Dendritic cell treated with granulocyte-macrophage colony-stimulating factor and Interleukin-4, amounts not matched to agents 40 ng/mL and 50 ng/mL, for 4 days (primary cell): ENCODE results near the gene THEMIS.

Experiments
- H3K27ac Mint-ChIP-seq: one replicate; pipeline ENCODE4 v1.8.0; 2022; ENCODE audit warnings: mild to moderate bottlenecking, mixed read lengths
- H3K27me3 Mint-ChIP-seq: one replicate; pipeline ENCODE4 v1.8.0; 2022; ENCODE audit warnings: mild to moderate bottlenecking, mixed read lengths
- H3K36me3 Mint-ChIP-seq: one replicate; pipeline ENCODE4 v1.8.0; 2022; ENCODE audit warnings: low read depth, mixed read lengths
- H3K4me1 Mint-ChIP-seq: one replicate; pipeline ENCODE4 v1.8.0; 2022; ENCODE audit warnings: low read depth, mixed read lengths
- H3K4me3 Mint-ChIP-seq: one replicate; pipeline ENCODE4 v1.8.0; 2022; ENCODE audit warnings: mild to moderate bottlenecking, moderate library complexity, mixed read lengths
- H3K9me3 Mint-ChIP-seq: one replicate; pipeline ENCODE4 v1.8.0; 2022; ENCODE audit warnings: mixed read lengths
- intact Hi-C: fragments of 100-400 bp; cut with micrococcal nuclease; formaldehyde crosslinking; loops from one replicate; pipeline ENCODE4 v1.15.0; 2022

THEMIS gene

GRCh38 chr6:127832381-127832780 is 68.5 kb downstream of the THEMIS start:
- H3K4me1 Mint-ChIP-seq: no peaks in the 10 kb centered on the region
- no peak overlapping the region for H3K4me3 Mint-ChIP-seq
- no peak overlapping the region for H3K27ac Mint-ChIP-seq
- intact Hi-C loops: no loop called here
- no peaks in the 10 kb centered on the region for H3K27me3 Mint-ChIP-seq
- no peaks in the 10 kb centered on the region for H3K36me3 Mint-ChIP-seq
- H3K9me3 Mint-ChIP-seq: peaks cover 9% of the 10 kb centered on the region

DNA sequence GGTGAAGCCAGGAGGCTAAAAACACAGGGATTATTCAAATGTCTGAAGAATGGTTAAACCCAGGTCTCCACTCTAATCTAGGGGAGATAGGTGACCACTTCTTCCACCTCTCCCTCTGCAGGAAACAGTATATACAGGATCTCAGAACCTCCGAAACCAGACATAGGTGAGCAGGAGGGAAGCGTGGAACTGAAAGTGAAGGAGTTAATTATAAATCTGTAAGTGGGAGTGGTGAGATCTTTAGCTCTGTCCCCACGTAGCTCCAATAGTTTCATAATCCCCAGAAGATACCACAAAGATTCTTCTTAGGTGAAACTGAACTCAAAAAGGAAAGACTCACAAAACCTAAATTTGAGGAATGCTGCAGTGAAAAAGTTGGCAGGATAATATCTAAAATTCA is 76.8 kb downstream of the THEMIS start:
- Mint-ChIP-seq H3K4me3 (no peak overlapping the region), H3K27ac (no peak overlapping the region), H3K27me3 (no peaks in the 10 kb centered on the region), H3K36me3 (no peaks in the 10 kb centered on the region), H3K9me3 (peaks cover 14% of the 10 kb centered on the region), H3K4me1 (no peaks in the 10 kb centered on the region)
- intact Hi-C loops: no loop called here

DNA sequence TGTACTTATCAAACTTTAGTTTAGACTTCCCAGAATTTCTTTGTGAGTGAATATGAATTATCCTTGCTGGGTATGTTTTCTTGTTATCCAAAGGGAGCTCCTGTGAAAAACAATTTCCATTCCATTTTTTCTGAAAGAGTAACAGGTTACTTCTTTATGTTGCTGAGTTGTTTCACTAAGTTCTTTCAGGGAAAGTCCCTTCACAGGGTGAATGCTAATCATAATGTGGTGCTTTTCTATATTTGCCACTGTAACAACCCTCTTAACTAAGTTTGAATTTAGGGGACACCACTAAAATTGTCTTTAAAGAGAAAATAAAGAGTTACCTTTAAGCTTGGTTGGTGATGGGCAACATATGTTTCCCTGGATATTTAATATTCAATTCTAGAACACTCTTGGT is 79.4 kb downstream of the THEMIS start:
- Mint-ChIP-seq H3K36me3 (no peaks in the 10 kb centered on the region), H3K9me3 (no peaks in the 10 kb centered on the region), H3K27ac (no peak overlapping the region), H3K4me1 (no peaks in the 10 kb centered on the region), H3K27me3 (no peaks in the 10 kb centered on the region), H3K4me3 (no peak overlapping the region)
- intact Hi-C loops: no loop called here

GRCh38 chr6:127818149-127818548 is 82.7 kb downstream of the THEMIS start:
- no peaks in the 10 kb centered on the region for H3K4me1 Mint-ChIP-seq
- H3K27ac Mint-ChIP-seq: no peak overlapping the region
- H3K9me3 Mint-ChIP-seq: no peaks in the 10 kb centered on the region
- intact Hi-C loops: no loop called here
- H3K4me3 Mint-ChIP-seq: no peak overlapping the region
- H3K36me3 Mint-ChIP-seq: no peaks in the 10 kb centered on the region
- H3K27me3 Mint-ChIP-seq: no peaks in the 10 kb centered on the region

- Mint-ChIP-seq H3K27me3 (no peaks in the 10 kb centered on the region), H3K4me3 (no peak overlapping the region), H3K27ac (no peak overlapping the region), H3K4me1 (no peaks in the 10 kb centered on the region), H3K36me3 (no peaks in the 10 kb centered on the region), H3K9me3 (no peaks in the 10 kb centered on the region)
- intact Hi-C loops: no loop called here
Observed at GRCh38 chr6:127816643-127817042, 84.2 kb downstream of the THEMIS start.

DNA sequence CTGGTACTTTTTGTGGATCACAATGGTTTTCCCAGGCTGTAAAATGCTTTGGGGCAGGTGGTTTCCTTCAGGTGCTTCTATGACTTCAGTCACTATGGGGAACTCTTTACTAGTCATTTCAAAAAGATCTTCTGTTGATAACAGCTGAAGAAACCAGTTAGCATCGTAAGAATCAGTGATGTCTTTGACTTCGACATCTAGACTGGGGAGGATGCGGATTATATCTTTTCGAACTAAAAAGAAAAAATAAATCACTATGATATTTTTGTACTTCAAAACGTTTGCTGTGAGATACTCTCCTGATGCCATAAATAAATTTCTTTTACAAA is 87.2 kb downstream of the THEMIS start:
- intact Hi-C loops: no loop called here
- Mint-ChIP-seq H3K36me3 (no peaks in the 10 kb centered on the region), H3K27ac (no peak overlapping the region), H3K27me3 (no peaks in the 10 kb centered on the region), H3K4me1 (no peaks in the 10 kb centered on the region), H3K9me3 (no peaks in the 10 kb centered on the region), H3K4me3 (no peak overlapping the region)

- intact Hi-C loops: no loop called here
- Mint-ChIP-seq H3K36me3 (no peaks in the 10 kb centered on the region), H3K4me3 (no peak overlapping the region), H3K4me1 (no peaks in the 10 kb centered on the region), H3K27ac (no peak overlapping the region), H3K9me3 (no peaks in the 10 kb centered on the region), H3K27me3 (no peaks in the 10 kb centered on the region)
Observed at GRCh38 chr6:127812985-127813698, 87.7 kb downstream of the THEMIS start.

GRCh38 chr6:127811900-127812570 is 88.8 kb downstream of the THEMIS start:
- Mint-ChIP-seq H3K27ac (no peak overlapping the region), H3K4me3 (no peak overlapping the region), H3K27me3 (no peaks in the 10 kb centered on the region), H3K4me1 (no peaks in the 10 kb centered on the region), H3K9me3 (no peaks in the 10 kb centered on the region), H3K36me3 (no peaks in the 10 kb centered on the region)
- intact Hi-C loops: no loop called here

GRCh38 chr6:127807806-127808517 is 92.9 kb downstream of the THEMIS start:
- Mint-ChIP-seq H3K4me3 (no peak overlapping the region), H3K9me3 (no peaks in the 10 kb centered on the region), H3K27ac (no peak overlapping the region), H3K27me3 (no peaks in the 10 kb centered on the region), H3K4me1 (no peaks in the 10 kb centered on the region), H3K36me3 (no peaks in the 10 kb centered on the region)
- intact Hi-C loops: no loop called here

GRCh38 chr6:127796713-127797112 is 104.1 kb downstream of the THEMIS start:
- H3K4me1 Mint-ChIP-seq: no peaks in the 10 kb centered on the region
- peaks cover under 1% of the 10 kb centered on the region for H3K9me3 Mint-ChIP-seq
- H3K27ac Mint-ChIP-seq: no peak overlapping the region
- no peak overlapping the region for H3K4me3 Mint-ChIP-seq
- intact Hi-C loops: no loop called here
- no peaks in the 10 kb centered on the region for H3K27me3 Mint-ChIP-seq
- no peaks in the 10 kb centered on the region for H3K36me3 Mint-ChIP-seq

- intact Hi-C loops: no loop called here
- no peaks in the 10 kb centered on the region for H3K9me3 Mint-ChIP-seq
- H3K4me3 Mint-ChIP-seq: no peak overlapping the region
- no peaks in the 10 kb centered on the region for H3K4me1 Mint-ChIP-seq
- no peaks in the 10 kb centered on the region for H3K27me3 Mint-ChIP-seq
- no peak overlapping the region for H3K27ac Mint-ChIP-seq
- no peaks in the 10 kb centered on the region for H3K36me3 Mint-ChIP-seq
Observed at GRCh38 chr6:127794405-127794804, 106.5 kb downstream of the THEMIS start.

DNA sequence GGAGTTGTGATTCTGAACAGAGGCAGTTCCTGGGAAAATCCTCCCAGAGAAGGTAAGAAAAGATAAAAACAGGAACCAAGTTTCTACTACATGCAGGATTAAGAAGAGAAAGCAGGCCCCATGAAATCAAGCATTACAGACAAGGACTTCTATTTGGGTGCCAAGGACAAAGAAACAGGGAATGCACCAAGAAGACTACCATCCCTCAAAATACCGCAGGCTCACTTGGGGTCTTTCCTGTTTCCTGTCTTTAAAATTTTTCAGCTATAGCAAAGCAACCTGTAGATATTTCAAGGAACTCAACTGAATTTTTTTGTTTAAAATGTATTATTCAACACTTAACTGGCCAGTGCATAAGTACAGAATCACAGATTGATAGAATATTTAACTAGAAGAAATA is 107.5 kb downstream of the THEMIS start:
- intact Hi-C loops: no loop called here
- Mint-ChIP-seq H3K36me3 (no peaks in the 10 kb centered on the region), H3K4me3 (no peak overlapping the region), H3K27ac (no peak overlapping the region), H3K4me1 (no peaks in the 10 kb centered on the region), H3K9me3 (no peaks in the 10 kb centered on the region), H3K27me3 (no peaks in the 10 kb centered on the region)

DNA sequence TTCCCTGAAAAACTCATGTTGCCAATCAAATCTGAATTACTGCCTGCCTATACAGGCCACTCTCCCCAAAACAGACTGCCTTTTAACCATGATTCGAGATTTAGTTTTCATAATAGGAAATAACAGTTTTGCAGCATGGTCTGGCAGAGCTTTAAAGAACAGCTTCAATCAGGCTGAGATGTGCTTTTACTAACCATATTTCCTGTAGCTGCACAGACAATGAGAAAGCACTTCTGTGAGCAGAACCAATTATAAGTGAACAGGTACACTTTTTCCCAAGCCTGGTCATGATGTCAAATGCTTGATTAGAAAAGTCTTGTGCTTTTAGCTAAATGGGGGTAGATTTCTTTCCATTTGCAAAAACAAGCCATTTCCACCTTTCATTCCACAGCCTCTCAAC is 108.2 kb downstream of the THEMIS start:
- H3K9me3 Mint-ChIP-seq: no peaks in the 10 kb centered on the region
- H3K4me1 Mint-ChIP-seq: no peaks in the 10 kb centered on the region

GRCh38 chr6:127791779-127792528 is 108.9 kb downstream of the THEMIS start:
- Mint-ChIP-seq H3K4me1 (no peaks in the 10 kb centered on the region), H3K4me3 (no peak overlapping the region), H3K9me3 (no peaks in the 10 kb centered on the region), H3K27ac (no peak overlapping the region), H3K36me3 (no peaks in the 10 kb centered on the region), H3K27me3 (no peaks in the 10 kb centered on the region)
- intact Hi-C loops: no loop called here

More for the DNA sequence above, 108.2 kb downstream of the THEMIS start:
- no peaks in the 10 kb centered on the region for H3K27me3 Mint-ChIP-seq
- H3K36me3 Mint-ChIP-seq: no peaks in the 10 kb centered on the region
- H3K4me3 Mint-ChIP-seq: no peak overlapping the region
- intact Hi-C loops: no loop called here
- no peak overlapping the region for H3K27ac Mint-ChIP-seq
